GM19043 (cell line): ENCODE data around the gene ADPRH.
A peak's percentile ranks its signal among the peaks of the same experiment; 100 is the strongest.
"Not testable (repeated sequence)": the region's sequence is repeated elsewhere in the genome, so short reads cannot be mapped to it uniquely, and the experiment has no call there.

Experiments
- ATAC-seq: cut with Tn5 transposase; IDR thresholded peaks from one replicate; pipeline ENCODE4 v1.9.1; 2021; ENCODE audit warnings: low read depth; ENCODE audit not compliant: unreplicated experiment

ADPRH gene

DNA sequence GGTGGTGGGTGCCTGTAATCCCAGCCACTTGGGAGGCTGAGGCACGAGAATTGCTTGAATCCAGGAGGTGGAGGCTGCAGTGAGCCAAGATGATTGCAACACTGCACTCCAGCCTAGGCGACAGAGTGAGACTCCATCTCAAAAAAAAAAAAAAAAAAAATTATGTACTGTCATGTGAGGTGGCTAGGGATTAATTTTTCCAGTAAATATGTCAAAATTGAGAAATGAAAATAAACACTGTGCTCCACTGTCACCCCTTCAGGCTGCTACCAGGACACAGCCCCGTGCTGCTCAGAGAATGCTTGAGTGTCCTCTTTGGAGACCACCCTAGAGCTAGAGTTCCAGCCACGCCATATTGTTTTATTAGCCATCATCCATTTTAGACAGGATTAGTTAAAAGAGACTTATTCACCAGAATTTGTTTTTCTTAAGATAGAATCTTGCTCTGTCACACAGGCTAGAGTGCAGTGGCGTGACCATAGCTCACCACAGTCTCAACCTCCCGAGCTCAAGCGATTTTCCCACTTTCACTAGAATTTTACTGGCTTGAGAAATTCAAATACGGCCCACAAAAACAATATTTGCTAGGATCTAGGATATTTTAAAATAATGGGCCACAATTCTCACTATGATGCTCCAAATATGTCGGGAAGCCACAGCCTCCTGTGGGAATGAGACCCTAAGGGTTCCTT, 20.5 kb upstream of the ADPRH start:
- ATAC-seq: no peak

GRCh38 chr3:119559441-119559963, 19.8 kb upstream of the ADPRH start, which contains the start of gene CD80:
TSS of gene CD80 (minus strand) at chr3:119559614. CDS start at chr3:119557728, 1,886 bp downstream.
- peak; percentile 50 for ATAC-seq

- no peak for ATAC-seq
Measured at GRCh38 chr3:119560160-119560559, 19.1 kb upstream of the ADPRH start.

DNA sequence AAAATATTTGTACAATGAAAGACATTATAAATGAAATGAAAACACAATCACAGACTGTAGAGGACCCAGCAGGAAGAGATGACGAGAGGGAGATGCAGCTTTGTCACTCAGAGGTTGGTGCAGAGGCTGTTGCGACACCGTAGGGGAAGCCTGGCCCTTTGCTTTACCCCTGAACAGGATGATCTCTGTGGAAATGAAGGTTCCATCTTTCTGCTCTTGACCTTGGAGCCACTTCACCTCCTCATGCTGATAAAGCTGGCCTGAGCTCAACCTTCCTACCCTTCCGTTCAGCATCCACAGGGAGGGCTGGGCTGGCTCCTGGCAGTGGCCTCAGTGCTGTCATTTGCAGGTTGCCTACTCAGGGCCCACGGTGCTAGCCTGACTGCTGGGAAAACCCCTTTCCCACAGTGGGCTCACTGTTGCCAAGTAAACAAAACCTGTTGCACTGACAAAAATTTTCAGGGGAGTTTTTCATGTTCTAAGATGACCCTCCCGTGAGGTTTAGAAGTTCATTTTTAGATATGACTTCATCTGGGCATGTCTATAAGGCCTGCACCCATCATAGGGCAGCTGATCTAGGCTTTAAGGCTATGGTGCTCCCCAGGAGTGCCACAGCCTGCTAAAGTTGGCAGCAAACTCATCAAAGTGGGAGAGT, 16.9 kb upstream of the ADPRH start:
- peak; percentile 69 for ATAC-seq

- not testable (repeated sequence) for ATAC-seq
Measured at GRCh38 chr3:119563334-119563733, 16.0 kb upstream of the ADPRH start.

GRCh38 chr3:119569156-119569555, 10.1 kb upstream of the ADPRH start:
- ATAC-seq: no peak

GRCh38 chr3:119570229-119570628, 9.1 kb upstream of the ADPRH start:
- ATAC-seq: peak; percentile 66

DNA sequence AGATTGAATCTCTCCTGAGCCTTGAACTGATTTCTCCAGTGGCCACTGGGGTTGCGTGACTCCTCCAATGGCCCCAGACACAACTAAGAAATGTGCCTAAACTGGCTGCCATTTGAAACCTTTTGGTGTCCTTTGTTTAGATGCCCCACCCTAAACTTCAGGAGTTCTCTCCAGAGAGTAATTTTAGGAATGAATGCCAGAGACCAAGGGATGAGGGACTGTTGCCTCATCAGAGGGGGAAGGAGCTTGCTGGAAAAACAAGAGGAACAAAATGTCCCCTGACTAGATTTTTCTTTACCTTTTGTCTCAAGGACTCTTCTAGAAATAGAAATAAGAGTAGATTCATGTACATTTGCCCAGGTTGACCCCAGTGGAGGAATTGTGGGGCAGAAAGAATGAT, 8.1 kb upstream of the ADPRH start:
- ATAC-seq: no peak

- no peak for ATAC-seq
Measured at GRCh38 chr3:119571688-119572087, 7.6 kb upstream of the ADPRH start.

DNA sequence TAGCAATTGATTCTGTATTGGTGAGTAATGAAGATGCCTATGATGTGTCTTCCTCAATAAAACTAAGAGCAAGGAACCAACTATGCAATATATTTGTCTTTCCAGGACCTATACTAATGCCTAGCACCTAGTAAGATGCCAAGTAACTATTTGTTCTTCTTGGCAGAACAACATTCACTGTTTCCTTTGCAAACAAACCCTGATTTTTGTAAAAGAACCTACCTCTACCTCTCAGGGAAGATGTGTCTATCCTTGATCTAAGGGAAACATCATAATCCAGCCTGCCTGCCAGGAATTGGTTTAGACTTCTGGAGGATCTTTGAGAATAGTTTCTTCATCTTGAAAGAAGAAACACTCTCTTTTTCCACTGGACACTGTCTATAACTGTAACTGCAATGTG, 3.8 kb upstream of the ADPRH start:
- ATAC-seq: no peak

- ATAC-seq: peak; percentile 76
Measured at GRCh38 chr3:119580067-119580760, 922 bp downstream of the ADPRH start.

- no peak for ATAC-seq
Measured at GRCh38 chr3:119582178-119582577, 2.9 kb downstream of the ADPRH start.

DNA sequence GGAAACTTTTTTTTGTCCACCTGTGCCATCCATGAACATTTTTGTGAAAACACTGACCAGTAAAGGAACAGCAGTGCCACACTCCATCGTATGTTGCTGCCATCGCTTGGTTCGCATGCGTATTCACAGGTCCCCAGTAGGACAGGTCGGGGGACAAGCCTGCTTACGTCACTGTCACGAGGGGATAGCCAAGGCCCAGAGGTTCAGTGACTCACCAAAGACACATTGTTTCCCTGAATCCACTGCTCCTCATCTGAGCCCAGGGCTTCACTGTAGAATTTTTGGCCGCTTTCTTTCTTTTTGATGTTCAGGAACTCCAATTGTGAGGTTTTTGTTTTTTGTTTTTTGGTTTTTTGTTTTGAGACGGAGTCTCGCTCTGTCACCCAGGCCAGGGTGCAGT, 5.9 kb downstream of the ADPRH start:
- ATAC-seq: no peak

DNA sequence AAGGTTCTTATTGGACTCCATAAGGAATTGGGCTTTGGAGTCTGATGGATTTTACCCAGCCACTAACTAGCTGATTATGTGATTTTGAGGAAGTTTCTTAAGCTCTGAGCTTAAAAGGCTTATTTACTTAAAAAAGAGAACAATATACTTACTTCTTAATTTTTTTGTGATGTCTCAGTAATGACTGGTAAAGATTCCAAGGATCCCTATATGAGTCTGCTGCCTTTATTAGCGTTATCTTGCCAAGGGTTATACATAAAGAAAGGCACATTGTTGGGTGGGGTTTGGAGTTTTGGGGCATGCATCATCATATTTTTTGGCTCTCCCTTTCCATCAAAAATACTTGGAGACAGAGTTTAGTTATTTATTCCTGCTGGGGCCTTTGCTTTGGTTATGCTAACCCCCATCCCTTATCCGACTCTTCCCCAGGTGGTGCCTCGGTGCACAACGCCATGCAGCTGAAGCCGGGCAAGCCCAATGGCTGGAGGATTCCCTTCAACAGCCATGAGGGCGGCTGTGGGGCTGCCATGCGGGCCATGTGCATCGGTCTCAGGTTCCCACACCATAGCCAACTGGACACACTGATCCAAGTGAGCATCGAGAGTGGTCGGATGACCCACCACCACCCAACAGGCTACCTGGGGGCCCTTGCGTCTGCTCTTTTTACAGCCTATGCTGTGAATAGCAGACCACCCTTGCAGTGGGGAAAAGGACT, 6.7 kb downstream of the ADPRH start:
- ATAC-seq: no peak

DNA sequence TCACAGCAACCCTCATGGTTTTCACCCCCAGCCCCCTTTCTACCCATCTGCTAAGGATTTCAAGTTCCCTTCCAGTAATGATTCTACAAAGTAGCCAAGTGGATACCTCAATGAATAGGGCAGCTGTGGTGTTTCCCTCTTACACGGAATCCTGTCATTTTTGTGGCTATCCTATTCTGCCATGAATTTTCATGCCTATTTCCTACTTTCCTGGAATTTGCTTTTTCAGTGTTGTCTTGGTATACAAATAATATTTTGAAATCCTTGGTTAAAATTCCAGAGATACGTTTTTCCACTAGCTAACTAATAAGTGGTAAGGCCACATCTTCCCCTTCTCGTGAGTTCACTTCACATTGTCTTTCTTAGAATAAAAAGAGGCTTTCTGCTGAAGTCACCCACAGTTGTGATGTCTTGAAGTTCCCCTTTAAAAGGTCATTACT, 7.5 kb downstream of the ADPRH start:
- ATAC-seq: no peak

GRCh38 chr3:119588112-119588511, 8.8 kb downstream of the ADPRH start:
- ATAC-seq: no peak

DNA sequence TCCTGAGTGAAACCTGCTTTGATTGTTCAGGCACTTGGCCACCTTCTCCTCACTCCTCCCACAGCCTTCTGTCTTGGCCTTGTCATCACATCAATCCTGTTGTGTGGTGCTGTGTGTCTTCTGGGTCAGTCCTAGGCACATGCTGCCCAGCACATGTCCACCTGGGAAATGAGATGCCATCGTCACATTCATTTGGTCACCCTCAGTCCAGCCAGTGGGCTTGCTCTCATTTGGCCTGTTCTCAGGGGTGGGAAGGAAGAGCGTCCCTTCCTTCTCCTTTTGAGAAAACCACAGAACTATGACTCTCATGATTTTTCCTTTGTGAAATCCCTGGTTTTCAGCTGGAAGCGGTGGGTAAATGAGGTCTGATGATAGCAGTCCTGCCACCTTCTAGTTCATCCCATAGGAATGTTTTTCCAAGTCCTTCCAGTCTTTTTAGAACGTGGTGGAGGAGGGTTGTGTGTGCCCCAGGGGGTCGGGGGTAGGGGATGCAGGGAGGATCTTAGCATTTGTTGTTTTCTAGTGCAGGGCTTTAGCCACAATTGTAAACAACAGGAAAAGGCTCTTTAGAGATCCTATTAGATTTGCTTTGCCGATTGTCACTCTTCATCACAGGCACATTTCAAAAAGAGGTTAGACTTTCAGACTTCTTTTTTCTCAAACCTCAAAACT, 9.9 kb downstream of the ADPRH start:
- ATAC-seq: no peak

DNA sequence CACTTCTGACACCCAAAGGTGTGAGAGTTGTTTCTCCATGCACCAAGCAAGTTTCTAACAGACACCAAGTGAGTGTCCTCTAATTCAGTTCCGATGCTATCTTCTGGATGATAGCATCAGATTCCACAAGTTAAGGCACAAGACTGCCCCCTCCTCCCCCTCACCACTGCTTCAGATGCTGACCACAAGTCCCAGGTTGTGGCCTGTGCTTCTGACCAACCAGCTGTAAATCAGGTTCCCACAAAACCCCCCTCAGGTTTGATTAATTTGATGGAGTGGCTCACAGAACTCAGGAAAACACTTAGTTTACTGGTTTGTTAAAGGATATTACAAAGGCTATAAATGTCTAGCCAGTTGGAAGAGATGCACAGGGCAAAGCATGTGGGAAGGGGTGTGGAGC, 11.4 kb downstream of the ADPRH start:
- ATAC-seq: no peak

DNA sequence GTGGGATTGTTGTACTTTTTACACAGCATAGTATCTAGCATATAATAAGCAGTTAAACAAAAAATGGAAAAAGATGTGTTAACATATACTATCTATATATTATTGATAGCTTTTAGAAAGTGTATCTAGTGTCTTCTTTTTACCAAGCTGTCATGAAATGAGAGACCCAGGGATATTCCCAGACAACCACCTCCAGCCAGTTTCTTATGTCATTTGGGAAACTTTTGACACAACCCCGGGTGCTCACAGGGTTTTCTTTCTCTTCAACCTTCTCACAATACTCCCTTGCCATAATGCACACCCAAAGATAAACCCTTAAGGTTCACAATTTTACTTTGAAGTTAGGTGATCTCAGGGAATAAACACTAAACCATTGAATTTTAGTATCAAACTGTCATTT, 13.6 kb downstream of the ADPRH start:
- no peak for ATAC-seq

GRCh38 chr3:119594066-119594465, 14.8 kb downstream of the ADPRH start:
- ATAC-seq: no peak
